ENCODE measurements around the gene PPP2R2C. TPM values are rescaled to one million over a fixed set of nuclear protein-coding genes. Genes with fewer than 3 reads are reported as not detected.

PPP2R2C gene
- total RNA-seq, 4 donors from 2014 or later = 0.50 to 2.7 (median 1.4) TPM

DNA sequence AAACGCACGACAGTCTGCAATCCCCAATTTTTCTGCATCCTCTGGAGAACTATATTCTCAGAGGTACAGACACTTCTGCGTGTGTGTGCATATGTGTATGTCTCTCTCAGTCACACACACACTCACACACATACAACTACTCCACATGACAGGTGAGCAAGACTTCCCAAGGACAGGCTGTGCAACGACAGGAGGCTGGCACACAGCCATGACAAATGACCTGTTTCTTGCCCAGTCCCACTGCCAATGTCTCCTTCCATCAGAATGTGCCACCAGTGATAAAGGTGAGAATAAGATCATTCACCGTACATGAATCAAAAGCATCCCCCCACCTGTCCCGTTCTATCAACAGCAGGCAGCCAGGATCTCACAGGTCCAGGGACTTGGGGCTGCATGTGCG is 52.4 kb downstream of the PPP2R2C start:
- H3K27ac ChIP-seq (replicated peaks in 1 of 4) = no peak overlapping the region
- H3K36me3 ChIP-seq = no peaks in the 10 kb centered on the region
- 75% methylated on average over 7 of the region's 7 CpGs for WGBS
- peaks cover 0 to 5% (median 0%) of the 10 kb centered on the region in 4 donors for H3K4me1 ChIP-seq
- no peak overlapping the region for H3K4me3 ChIP-seq
- no peaks in the 10 kb centered on the region for H3K9me3 ChIP-seq
- H3K27me3 ChIP-seq = peaks cover 0 to 32% (median 0%) of the 10 kb centered on the region in 4 donors
- DNase-seq (ENCODE audit: extremely low spot score) = no peak
- no peak for TF ChIP-seq POLR2AphosphoS5 (IDR thresholded peaks at IDR 0.05)
- TF ChIP-seq, protein P1, sequence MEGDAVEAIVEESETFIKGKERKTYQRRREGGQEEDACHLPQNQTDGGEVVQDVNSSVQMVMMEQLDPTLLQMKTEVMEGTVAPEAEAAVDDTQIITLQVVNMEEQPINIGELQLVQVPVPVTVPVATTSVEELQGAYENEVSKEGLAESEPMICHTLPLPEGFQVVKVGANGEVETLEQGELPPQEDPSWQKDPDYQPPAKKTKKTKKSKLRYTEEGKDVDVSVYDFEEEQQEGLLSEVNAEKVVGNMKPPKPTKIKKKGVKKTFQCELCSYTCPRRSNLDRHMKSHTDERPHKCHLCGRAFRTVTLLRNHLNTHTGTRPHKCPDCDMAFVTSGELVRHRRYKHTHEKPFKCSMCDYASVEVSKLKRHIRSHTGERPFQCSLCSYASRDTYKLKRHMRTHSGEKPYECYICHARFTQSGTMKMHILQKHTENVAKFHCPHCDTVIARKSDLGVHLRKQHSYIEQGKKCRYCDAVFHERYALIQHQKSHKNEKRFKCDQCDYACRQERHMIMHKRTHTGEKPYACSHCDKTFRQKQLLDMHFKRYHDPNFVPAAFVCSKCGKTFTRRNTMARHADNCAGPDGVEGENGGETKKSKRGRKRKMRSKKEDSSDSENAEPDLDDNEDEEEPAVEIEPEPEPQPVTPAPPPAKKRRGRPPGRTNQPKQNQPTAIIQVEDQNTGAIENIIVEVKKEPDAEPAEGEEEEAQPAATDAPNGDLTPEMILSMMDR (IDR thresholded peaks at IDR 0.05) = no peak
- no peak for TF ChIP-seq EP300 (IDR thresholded peaks at IDR 0.05)
- TF ChIP-seq POLR2A (IDR thresholded peaks at IDR 0.05; ENCODE audit: low read depth) = no peak
- intact Hi-C loops (cut with DNase I) = no loop called here

DNA sequence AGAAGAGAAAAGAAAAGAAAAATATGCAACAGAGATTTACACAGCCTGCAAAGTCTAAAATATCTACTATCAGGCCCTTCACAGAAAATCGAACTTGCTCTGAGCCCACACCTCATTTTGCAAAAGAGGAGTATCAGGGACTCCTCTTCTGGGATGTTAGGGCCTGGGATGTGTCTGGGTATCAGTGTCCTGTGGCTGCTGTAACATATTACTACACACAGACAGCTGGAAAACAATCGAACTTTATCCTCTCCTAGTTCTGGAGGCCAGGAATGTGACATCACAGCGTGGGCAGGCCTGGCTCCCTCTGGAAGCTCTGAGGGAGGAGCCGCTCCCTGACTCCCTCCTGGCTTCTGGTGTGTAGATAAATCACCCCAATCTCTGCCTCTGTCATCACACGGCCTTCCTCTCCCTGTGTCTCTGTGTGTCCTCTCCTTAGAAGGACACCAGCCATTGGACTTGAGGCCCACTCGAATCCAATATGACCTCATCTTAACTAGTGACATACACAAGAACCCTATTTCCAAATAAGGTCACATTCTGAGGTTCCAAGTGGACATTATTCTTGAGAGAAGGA is 52.9 kb downstream of the PPP2R2C start:
- no peaks in the 10 kb centered on the region for H3K36me3 ChIP-seq
- TF ChIP-seq, protein P1 (IDR thresholded peaks at IDR 0.05) = no peak
- TF ChIP-seq POLR2A (IDR thresholded peaks at IDR 0.05; ENCODE audit: low read depth) (no peak), EP300 (IDR thresholded peaks at IDR 0.05) (no peak), POLR2AphosphoS5 (IDR thresholded peaks at IDR 0.05) (no peak)
- WGBS = 46% methylated on average over 6 of the region's 6 CpGs
- DNase-seq (ENCODE audit: extremely low spot score) = no peak
- H3K9me3 ChIP-seq = no peaks in the 10 kb centered on the region
- no peak overlapping the region for H3K27ac ChIP-seq (replicated peaks in 1 of 4)
- peaks cover 0 to 5% (median 0%) of the 10 kb centered on the region in 4 donors for H3K4me1 ChIP-seq
- intact Hi-C loops (cut with DNase I) = no loop called here
- H3K4me3 ChIP-seq = no peak overlapping the region
- H3K27me3 ChIP-seq = peaks cover 0 to 32% (median 0%) of the 10 kb centered on the region in 4 donors

DNA sequence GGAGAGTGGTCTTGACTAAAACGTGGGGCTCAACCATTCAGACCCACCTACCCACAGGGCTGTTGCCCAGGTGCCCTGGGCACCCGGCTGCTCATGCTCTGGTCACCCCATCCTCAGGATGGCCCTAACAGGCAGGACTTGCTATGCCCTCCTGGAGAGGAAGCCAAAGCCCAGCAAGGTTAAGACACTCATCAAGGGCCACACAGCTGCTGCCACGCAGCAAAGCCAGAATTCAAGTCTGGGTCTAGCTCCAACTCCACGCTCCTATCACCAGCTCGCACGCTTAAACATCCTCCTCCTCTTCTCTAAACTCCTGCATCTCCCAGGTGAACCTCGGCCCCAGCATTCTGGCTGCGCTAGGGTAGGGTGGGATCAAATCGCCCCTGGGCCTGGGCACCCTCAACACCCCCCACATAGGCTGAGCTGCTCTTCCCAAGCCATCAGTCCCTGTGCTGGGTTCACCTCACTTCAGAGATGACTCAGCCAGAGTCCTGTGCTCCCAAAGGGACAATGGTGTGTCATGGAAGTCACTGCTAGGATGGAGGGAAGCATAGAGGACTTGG is 54.1 kb downstream of the PPP2R2C start:
- no peaks in the 10 kb centered on the region for H3K36me3 ChIP-seq
- TF ChIP-seq POLR2AphosphoS5 (IDR thresholded peaks at IDR 0.05) (no peak), POLR2A (IDR thresholded peaks at IDR 0.05; ENCODE audit: low read depth) (no peak), EP300 (IDR thresholded peaks at IDR 0.05) (no peak)
- TF ChIP-seq, protein P1 (IDR thresholded peaks at IDR 0.05) = no peak
- H3K27me3 ChIP-seq = peaks cover 0 to 36% (median 0%) of the 10 kb centered on the region in 4 donors
- WGBS = 98% methylated on average over 8 of the region's 9 CpGs
- no peak for DNase-seq (ENCODE audit: extremely low spot score)
- H3K4me3 ChIP-seq = no peak overlapping the region
- H3K9me3 ChIP-seq = no peaks in the 10 kb centered on the region
- H3K27ac ChIP-seq (replicated peaks in 1 of 4) = no peak overlapping the region
- peaks cover 0 to 5% (median 0%) of the 10 kb centered on the region in 4 donors for H3K4me1 ChIP-seq
- intact Hi-C loops (cut with DNase I) = no loop called here

DNA sequence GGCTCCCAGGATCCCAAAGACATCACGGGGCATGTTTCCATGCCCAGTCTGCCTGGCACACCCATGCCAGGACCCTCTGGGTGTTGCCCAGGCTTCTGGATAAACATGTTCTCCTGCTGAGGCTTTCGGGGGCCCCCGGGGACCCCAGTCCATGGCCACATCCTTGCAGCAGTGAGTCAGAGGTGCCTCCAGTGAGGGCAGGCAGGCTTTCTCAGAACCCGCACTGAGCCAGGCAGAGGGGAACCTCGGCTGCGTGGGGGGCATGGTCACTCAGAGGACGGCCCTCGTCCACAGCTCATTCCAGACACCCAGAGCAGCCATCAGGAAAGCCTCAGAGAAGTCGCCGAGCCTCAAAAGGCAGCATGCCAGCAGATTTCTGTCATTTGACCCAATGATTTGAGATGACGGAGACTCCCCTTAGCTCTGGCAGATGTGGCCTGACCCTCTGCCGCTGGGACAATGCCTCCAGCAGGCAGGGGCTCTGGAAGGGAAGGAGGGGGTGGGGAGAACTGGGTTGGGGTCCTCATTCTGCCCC is 54.8 kb downstream of the PPP2R2C start:
- no peaks in the 10 kb centered on the region for H3K9me3 ChIP-seq
- intact Hi-C loops (cut with DNase I) = no loop called here
- H3K36me3 ChIP-seq = no peaks in the 10 kb centered on the region
- DNase-seq (ENCODE audit: extremely low spot score) = no peak
- H3K27ac ChIP-seq (replicated peaks in 1 of 4) = no peak overlapping the region
- peaks cover 0 to 34% (median 0%) of the 10 kb centered on the region in 4 donors for H3K27me3 ChIP-seq
- 55% methylated on average over 6 of the region's 12 CpGs for WGBS
- TF ChIP-seq, protein P1 (IDR thresholded peaks at IDR 0.05) = no peak
- no peak for TF ChIP-seq POLR2AphosphoS5 (IDR thresholded peaks at IDR 0.05)
- no peak for TF ChIP-seq EP300 (IDR thresholded peaks at IDR 0.05)
- TF ChIP-seq POLR2A (IDR thresholded peaks at IDR 0.05; ENCODE audit: low read depth) = no peak
- peaks cover 0 to 5% (median 0%) of the 10 kb centered on the region in 4 donors for H3K4me1 ChIP-seq
- no peak overlapping the region for H3K4me3 ChIP-seq
